MM.1S (cell line): Measurements from ENCODE around the gene GPATCH2.

ENCODE experiments used
- DNase-seq: peaks from one replicate; pipeline ENCODE4 v3.0.0-alpha.2; 2015
- H2AFZ ChIP-seq: fragments of 300-600 bp; sonication (generic); 2 replicates; pipeline ENCODE4 v1.6.0; 2016; ENCODE audit warnings: antibody characterized with exemption, low read length
- H3F3A ChIP-seq: fragments of 300-600 bp; sonication (generic); 2 replicates; pipeline ENCODE4 v1.6.1; 2016; ENCODE audit warnings: mild to moderate bottlenecking, antibody characterized with exemption, low read length, moderate library complexity, mixed read lengths; ENCODE audit not compliant: insufficient read depth
- H3K27ac ChIP-seq: fragments of 300-600 bp; sonication (generic); 2 replicates; pipeline ENCODE4 v1.5.1; 2016; ENCODE audit warnings: mild to moderate bottlenecking, low read length
- H3K27me3 ChIP-seq: fragments of 300-600 bp; sonication (generic); replicated peaks from 2 replicates; pipeline ENCODE4 v1.6.0; 2016; ENCODE audit warnings: low read length; ENCODE audit not compliant: insufficient read depth
- H3K36me3 ChIP-seq: fragments of 300-600 bp; sonication (generic); replicated peaks from 2 replicates; pipeline ENCODE4 v1.6.1; 2016; ENCODE audit warnings: mild to moderate bottlenecking, low read length, mixed read lengths; ENCODE audit not compliant: insufficient read depth
- H3K4me1 ChIP-seq: fragments of 300-600 bp; sonication (generic); 2 replicates; pipeline ENCODE4 v1.6.1; 2016; ENCODE audit warnings: low read length, mixed read lengths
- H3K4me2 ChIP-seq: fragments of 300-600 bp; sonication (generic); 2 replicates; pipeline ENCODE4 v1.6.0; 2016; ENCODE audit warnings: low read depth, low read length
- H3K4me3 ChIP-seq: fragments of 300-600 bp; sonication (generic); 2 replicates; pipeline ENCODE4 v1.5.1; 2016; ENCODE audit warnings: low read length, mixed read lengths
- H3K79me2 ChIP-seq: fragments of 300-600 bp; sonication (generic); 2 replicates; pipeline ENCODE4 v1.6.1; 2016; ENCODE audit warnings: mixed run types, low read length, mixed read lengths
- H3K9ac ChIP-seq: fragments of 300-600 bp; sonication (generic); 2 replicates; pipeline ENCODE4 v1.6.1; 2016; ENCODE audit warnings: low read length, mixed read lengths
- H3K9me2 ChIP-seq: fragments of 300-600 bp; sonication (generic); replicated peaks from 2 replicates; pipeline ENCODE4 v1.6.1; 2016; ENCODE audit warnings: mild to moderate bottlenecking, low read length, mixed read lengths; ENCODE audit not compliant: insufficient read depth
- H3K9me3 ChIP-seq: fragments of 300-600 bp; sonication (generic); replicated peaks from 2 replicates; pipeline ENCODE4 v1.6.1; 2016; ENCODE audit warnings: mild to moderate bottlenecking, low read length, mixed read lengths; ENCODE audit not compliant: insufficient read depth
- H4K20me1 ChIP-seq: fragments of 300-600 bp; sonication (generic); 2 replicates; pipeline ENCODE4 v1.6.1; 2016; ENCODE audit warnings: mild to moderate bottlenecking, low read length, moderate library complexity, mixed read lengths; ENCODE audit not compliant: insufficient read depth
- CTCF ChIP-seq: fragments of 300-600 bp; sonication (generic); IDR thresholded peaks from 2 replicates; pipeline ENCODE4 v1.5.1; 2016; ENCODE audit warnings: antibody characterized with exemption, low read length, mixed read lengths
- EZH2 ChIP-seq: fragments of 300-600 bp; sonication (generic); optimal IDR thresholded peaks from 2 replicates; pipeline ENCODE3; 2017; ENCODE audit warnings: low read depth, mild to moderate bottlenecking, antibody characterized with exemption, low read length, mixed read lengths
- EZH2phosphoT487 ChIP-seq: fragments of 300-600 bp; sonication (generic); IDR thresholded peaks from 2 replicates; pipeline ENCODE4 v1.6.1; 2018; ENCODE audit warnings: antibody characterized with exemption, low read length

GPATCH2 gene

GRCh38 chr1:217462666-217463065 is 168.2 kb downstream of the GPATCH2 start:
- no peak overlapping the region for H2AFZ ChIP-seq
- no peaks in the 10 kb centered on the region for H3K27me3 ChIP-seq
- H3K79me2 ChIP-seq = no peaks in the 10 kb centered on the region
- no peaks in the 10 kb centered on the region for H3K4me1 ChIP-seq
- H4K20me1 ChIP-seq = no peaks in the 10 kb centered on the region
- H3K4me3 ChIP-seq = no peak overlapping the region
- TF ChIP-seq EZH2phosphoT487 (no peak), EZH2 (no peak), CTCF (no peak)
- H3K27ac ChIP-seq = no peak overlapping the region
- no peaks in the 10 kb centered on the region for H3K9me3 ChIP-seq
- no peak overlapping the region for H3K4me2 ChIP-seq
- no peaks in the 10 kb centered on the region for H3K36me3 ChIP-seq
- no peaks in the 10 kb centered on the region for H3F3A ChIP-seq
- H3K9ac ChIP-seq = no peak overlapping the region
- H3K9me2 ChIP-seq = no peaks in the 10 kb centered on the region
- no peak for DNase-seq

GRCh38 chr1:217462159-217462558 is 168.7 kb downstream of the GPATCH2 start:
- Histone ChIP-seq H3K4me3 (no peak overlapping the region), H3K27ac (no peak overlapping the region), H2AFZ (no peak overlapping the region), H3K27me3 (no peaks in the 10 kb centered on the region), H3K79me2 (no peaks in the 10 kb centered on the region), H3K36me3 (no peaks in the 10 kb centered on the region), H3F3A (no peaks in the 10 kb centered on the region), H4K20me1 (no peaks in the 10 kb centered on the region), H3K9me2 (no peaks in the 10 kb centered on the region), H3K9ac (no peak overlapping the region), H3K4me2 (no peak overlapping the region), H3K9me3 (no peaks in the 10 kb centered on the region), H3K4me1 (no peaks in the 10 kb centered on the region)
- TF ChIP-seq CTCF = no peak
- TF ChIP-seq EZH2 = no peak
- no peak for TF ChIP-seq EZH2phosphoT487
- no peak for DNase-seq

GRCh38 chr1:217457016-217457415 is 173.9 kb downstream of the GPATCH2 start:
- Histone ChIP-seq H3K4me1 (no peaks in the 10 kb centered on the region), H3K36me3 (no peaks in the 10 kb centered on the region), H3K4me3 (no peak overlapping the region), H4K20me1 (no peaks in the 10 kb centered on the region), H3F3A (no peaks in the 10 kb centered on the region), H3K9ac (no peak overlapping the region), H2AFZ (no peak overlapping the region), H3K9me3 (no peaks in the 10 kb centered on the region), H3K27ac (no peak overlapping the region), H3K27me3 (no peaks in the 10 kb centered on the region), H3K9me2 (no peaks in the 10 kb centered on the region), H3K79me2 (no peaks in the 10 kb centered on the region), H3K4me2 (no peak overlapping the region)
- DNase-seq = no peak
- TF ChIP-seq EZH2 (no peak), CTCF (no peak), EZH2phosphoT487 (no peak)

GRCh38 chr1:217456261-217456660 is 174.6 kb downstream of the GPATCH2 start:
- Histone ChIP-seq H3K27me3 (no peaks in the 10 kb centered on the region), H3K4me1 (no peaks in the 10 kb centered on the region), H3K9ac (no peak overlapping the region), H3K4me3 (no peak overlapping the region), H3F3A (no peaks in the 10 kb centered on the region), H3K9me2 (no peaks in the 10 kb centered on the region), H3K9me3 (no peaks in the 10 kb centered on the region), H3K4me2 (no peak overlapping the region), H3K27ac (no peak overlapping the region), H3K79me2 (no peaks in the 10 kb centered on the region), H3K36me3 (no peaks in the 10 kb centered on the region), H2AFZ (no peak overlapping the region), H4K20me1 (no peaks in the 10 kb centered on the region)
- TF ChIP-seq CTCF = no peak
- TF ChIP-seq EZH2 = no peak
- no peak for TF ChIP-seq EZH2phosphoT487
- no peak for DNase-seq
